ENCODE results near the gene RORB. TPM values are rescaled to one million over a fixed set of nuclear protein-coding genes. Genes with fewer than 3 reads are reported as not detected.

The RORB gene
- total RNA-seq, 1 donor from 2014 or later = 0.11 TPM

DNA sequence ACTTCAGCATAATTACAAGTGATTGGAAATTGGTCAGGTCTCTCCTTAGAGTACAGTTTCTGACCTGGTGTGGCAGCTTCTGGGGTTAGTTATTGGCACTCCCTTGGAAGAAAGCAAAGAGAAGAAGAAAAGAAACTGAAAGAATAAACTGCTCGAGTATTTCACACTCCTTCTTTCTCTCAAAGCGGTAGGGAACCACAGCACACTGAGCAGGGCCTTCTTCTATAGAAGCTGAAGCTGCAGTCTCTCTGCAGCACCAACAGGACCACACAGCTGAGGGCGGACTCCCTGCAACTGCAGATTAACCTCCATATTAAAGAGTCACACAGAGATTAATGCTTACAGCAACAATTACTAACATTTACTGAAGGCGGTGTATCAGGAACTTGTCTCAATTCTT, 238.6 kb downstream of the RORB start:
- no peak for DNase-seq (ENCODE audit: low read depth)
- Histone ChIP-seq H3K36me3 (ENCODE audit: insufficient read depth, low read length) (no peaks in the 10 kb centered on the region), H3K4me2 (ENCODE audit: low read length) (no peak overlapping the region), H3K27me3 (ENCODE audit: insufficient read depth, low read length) (no peaks in the 10 kb centered on the region), H3K9ac (ENCODE audit: low read length) (no peak overlapping the region), H2AFZ (ENCODE audit: low read depth, low read length) (no peak overlapping the region), H3K79me2 (ENCODE audit: insufficient read depth, low read length) (no peaks in the 10 kb centered on the region), H3K4me3 (ENCODE audit: insufficient read depth, low read depth, low read length) (no peak overlapping the region), H4K20me1 (ENCODE audit: insufficient read depth, low read length) (no peaks in the 10 kb centered on the region), H3K9me3 (ENCODE audit: insufficient read depth, low read depth, low read length) (no peaks in the 10 kb centered on the region), H3K27ac (ENCODE audit: low read depth, low read length) (no peak overlapping the region), H3K4me1 (ENCODE audit: insufficient read depth, low read length) (no peaks in the 10 kb centered on the region)
- no peaks in the 10 kb centered on the region for H3K4me1 Mint-ChIP-seq (ENCODE audit: low read depth, unreplicated experiment)
- H3K4me3 Mint-ChIP-seq (ENCODE audit: unreplicated experiment) = no peak overlapping the region
- no peak for TF ChIP-seq EZH2 (IDR thresholded peaks at IDR 0.05; ENCODE audit: insufficient read depth, low read length)
- TF ChIP-seq, protein P1, sequence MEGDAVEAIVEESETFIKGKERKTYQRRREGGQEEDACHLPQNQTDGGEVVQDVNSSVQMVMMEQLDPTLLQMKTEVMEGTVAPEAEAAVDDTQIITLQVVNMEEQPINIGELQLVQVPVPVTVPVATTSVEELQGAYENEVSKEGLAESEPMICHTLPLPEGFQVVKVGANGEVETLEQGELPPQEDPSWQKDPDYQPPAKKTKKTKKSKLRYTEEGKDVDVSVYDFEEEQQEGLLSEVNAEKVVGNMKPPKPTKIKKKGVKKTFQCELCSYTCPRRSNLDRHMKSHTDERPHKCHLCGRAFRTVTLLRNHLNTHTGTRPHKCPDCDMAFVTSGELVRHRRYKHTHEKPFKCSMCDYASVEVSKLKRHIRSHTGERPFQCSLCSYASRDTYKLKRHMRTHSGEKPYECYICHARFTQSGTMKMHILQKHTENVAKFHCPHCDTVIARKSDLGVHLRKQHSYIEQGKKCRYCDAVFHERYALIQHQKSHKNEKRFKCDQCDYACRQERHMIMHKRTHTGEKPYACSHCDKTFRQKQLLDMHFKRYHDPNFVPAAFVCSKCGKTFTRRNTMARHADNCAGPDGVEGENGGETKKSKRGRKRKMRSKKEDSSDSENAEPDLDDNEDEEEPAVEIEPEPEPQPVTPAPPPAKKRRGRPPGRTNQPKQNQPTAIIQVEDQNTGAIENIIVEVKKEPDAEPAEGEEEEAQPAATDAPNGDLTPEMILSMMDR (IDR thresholded peaks at IDR 0.05; ENCODE audit: insufficient read depth, low read depth, low read length) = no peak
- FAIRE-seq = no peak
- no peaks in the 10 kb centered on the region for H3K36me3 Mint-ChIP-seq (ENCODE audit: low read depth, unreplicated experiment)
- H3K9me3 Mint-ChIP-seq (ENCODE audit: unreplicated experiment) = no peaks in the 10 kb centered on the region
- H3K27ac Mint-ChIP-seq (ENCODE audit: unreplicated experiment) = no peak overlapping the region
- H3K27me3 Mint-ChIP-seq (ENCODE audit: low read depth, unreplicated experiment) = no peaks in the 10 kb centered on the region

DNA sequence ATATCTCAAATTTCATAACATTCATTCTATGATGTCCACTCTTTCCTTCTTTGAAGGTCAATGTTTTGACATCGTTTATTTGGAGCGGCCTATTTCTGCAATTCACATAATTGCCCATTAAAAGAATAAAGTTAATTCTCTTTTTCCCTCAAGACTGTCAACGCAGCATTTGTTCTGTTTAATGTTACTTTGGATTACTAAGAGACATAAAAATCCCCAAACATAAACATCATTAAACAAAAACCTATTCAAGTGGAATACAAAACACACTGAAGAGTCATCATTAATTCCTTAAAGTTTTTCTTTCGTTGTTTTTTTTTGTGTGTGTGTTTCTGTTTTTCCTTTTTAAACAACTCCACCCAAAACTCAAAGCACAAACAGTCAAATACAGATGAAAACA, 239.5 kb downstream of the RORB start:
- no peaks in the 10 kb centered on the region for H3K4me1 Mint-ChIP-seq (ENCODE audit: low read depth, unreplicated experiment)
- Histone ChIP-seq H3K4me2 (ENCODE audit: low read length) (no peak overlapping the region), H3K9ac (ENCODE audit: low read length) (no peak overlapping the region), H3K36me3 (ENCODE audit: insufficient read depth, low read length) (no peaks in the 10 kb centered on the region), H4K20me1 (ENCODE audit: insufficient read depth, low read length) (no peaks in the 10 kb centered on the region), H3K27me3 (ENCODE audit: insufficient read depth, low read length) (peaks cover 2% of the 10 kb centered on the region), H3K27ac (ENCODE audit: low read depth, low read length) (no peak overlapping the region), H3K4me3 (ENCODE audit: insufficient read depth, low read depth, low read length) (no peak overlapping the region), H3K4me1 (ENCODE audit: insufficient read depth, low read length) (no peaks in the 10 kb centered on the region), H3K79me2 (ENCODE audit: insufficient read depth, low read length) (no peaks in the 10 kb centered on the region), H3K9me3 (ENCODE audit: insufficient read depth, low read depth, low read length) (no peaks in the 10 kb centered on the region), H2AFZ (ENCODE audit: low read depth, low read length) (no peak overlapping the region)
- no peak overlapping the region for H3K27ac Mint-ChIP-seq (ENCODE audit: unreplicated experiment)
- H3K27me3 Mint-ChIP-seq (ENCODE audit: low read depth, unreplicated experiment) = no peaks in the 10 kb centered on the region
- no peak overlapping the region for H3K4me3 Mint-ChIP-seq (ENCODE audit: unreplicated experiment)
- no peak for FAIRE-seq
- no peaks in the 10 kb centered on the region for H3K9me3 Mint-ChIP-seq (ENCODE audit: unreplicated experiment)
- no peak for TF ChIP-seq EZH2 (IDR thresholded peaks at IDR 0.05; ENCODE audit: insufficient read depth, low read length)
- TF ChIP-seq, protein P1 (IDR thresholded peaks at IDR 0.05; ENCODE audit: insufficient read depth, low read depth, low read length) = no peak
- H3K36me3 Mint-ChIP-seq (ENCODE audit: low read depth, unreplicated experiment) = no peaks in the 10 kb centered on the region
- no peak for DNase-seq (ENCODE audit: low read depth)

DNA sequence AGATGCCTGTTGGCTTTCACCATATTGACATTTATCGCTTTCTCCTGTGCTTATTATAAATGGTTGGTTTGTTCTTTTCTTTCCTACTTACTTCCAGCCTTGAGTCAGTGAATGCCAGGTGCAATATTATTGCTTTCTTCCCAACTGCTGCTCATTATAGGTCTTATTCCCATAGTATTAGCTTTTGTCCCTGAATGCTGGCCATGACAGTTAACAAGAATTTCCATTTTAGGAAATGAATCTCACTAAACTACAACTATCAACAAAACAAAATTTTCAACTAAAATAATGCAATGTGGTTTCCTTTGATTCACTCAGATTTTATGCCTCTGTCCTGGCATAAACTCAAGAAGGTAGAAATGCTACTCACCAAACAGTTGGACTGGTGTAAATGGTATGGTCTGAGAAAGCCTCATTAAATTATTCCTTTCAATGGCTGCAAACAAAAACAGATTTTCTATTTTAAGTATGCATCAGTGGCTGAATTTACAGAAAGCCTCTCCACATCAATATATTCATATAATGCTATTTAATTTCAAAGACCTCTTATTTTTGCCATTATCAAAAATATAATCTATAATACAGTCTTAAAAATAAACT, 245.2 kb downstream of the RORB start:
- no peaks in the 10 kb centered on the region for H3K27me3 Mint-ChIP-seq (ENCODE audit: low read depth, unreplicated experiment)
- H3K4me1 Mint-ChIP-seq (ENCODE audit: low read depth, unreplicated experiment) = no peaks in the 10 kb centered on the region

More for the DNA sequence above, 245.2 kb downstream of the RORB start:
- no peak overlapping the region for H3K4me3 ChIP-seq (ENCODE audit: insufficient read depth, low read depth, low read length)
- no peaks in the 10 kb centered on the region for H3K36me3 Mint-ChIP-seq (ENCODE audit: low read depth, unreplicated experiment)
- no peaks in the 10 kb centered on the region for H3K36me3 ChIP-seq (ENCODE audit: insufficient read depth, low read length)
- H3K4me1 ChIP-seq (ENCODE audit: insufficient read depth, low read length) = no peaks in the 10 kb centered on the region
- no peak overlapping the region for H2AFZ ChIP-seq (ENCODE audit: low read depth, low read length)
- FAIRE-seq (no peak), DNase-seq (ENCODE audit: low read depth) (no peak)
- H3K79me2 ChIP-seq (ENCODE audit: insufficient read depth, low read length) = no peaks in the 10 kb centered on the region
- no peak overlapping the region for H3K27ac Mint-ChIP-seq (ENCODE audit: unreplicated experiment)
- no peak overlapping the region for H3K4me3 Mint-ChIP-seq (ENCODE audit: unreplicated experiment)
- no peaks in the 10 kb centered on the region for H3K9me3 ChIP-seq (ENCODE audit: insufficient read depth, low read depth, low read length)
- peak overlapping the region; percentile 50 for H3K4me2 ChIP-seq (ENCODE audit: low read length)
- H3K9me3 Mint-ChIP-seq (ENCODE audit: unreplicated experiment) = peaks cover 2% of the 10 kb centered on the region
- H4K20me1 ChIP-seq (ENCODE audit: insufficient read depth, low read length) = no peaks in the 10 kb centered on the region
- TF ChIP-seq, protein P1 (IDR thresholded peaks at IDR 0.05; ENCODE audit: insufficient read depth, low read depth, low read length) = no peak
- no peak for TF ChIP-seq EZH2 (IDR thresholded peaks at IDR 0.05; ENCODE audit: insufficient read depth, low read length)
- H3K9ac ChIP-seq (ENCODE audit: low read length) = no peak overlapping the region
- no peak overlapping the region for H3K27ac ChIP-seq (ENCODE audit: low read depth, low read length)
- peaks cover 9% of the 10 kb centered on the region for H3K27me3 ChIP-seq (ENCODE audit: insufficient read depth, low read length)

Measured in astrocyte (in vitro differentiated cells and primary cell).